HCT116 (cell line): ENCODE measurements around the gene COL12A1. TPM values are rescaled to one million over a fixed set of nuclear protein-coding genes. Genes with fewer than 3 reads are reported as not detected.

Experiments
- ATAC-seq: fragments of 200-7000 bp; cut with Tn5 transposase; 2 replicates; pipeline ENCODE4 v1.9.1; 2020; ENCODE audit warnings: mild to moderate bottlenecking, moderate library complexity
- BruUV-seq: library from RNA; stranded (reverse); fragments of 400-500 nt; replicated peaks from 2 replicates; lab custom pipeline; 2021; lab: Mats Ljungman, UMichigan
- CTCF ChIA-PET: fragments of 300-600 bp; sonication (Branson Sonifier 250); formaldehyde crosslinking; loops from one replicate; lab custom pipeline; 2021; ENCODE audit warnings: antibody characterized with exemption; lab: Charles Lee
- POLR2A ChIA-PET: fragments of 300-600, 350-600 bp; sonication (Branson Sonifier 250); formaldehyde crosslinking; loops from one replicate; lab custom pipeline; 2021; ENCODE audit warnings: antibody characterized with exemption; lab: Charles Lee
- RAD21 ChIA-PET, 2 experiments: fragments of 300-600 bp; sonication (Branson Sonifier 250); formaldehyde crosslinking; loops; one replicate each; lab custom pipeline; 2023; ENCODE audit warnings: low total read pairs in 2 of 2; ENCODE audit not compliant: uncharacterized antibody in 2 of 2, unreplicated experiment in 2 of 2, low non-redundant PET in 1 of 2; lab: Charles Lee
- DNase-seq: peaks from one replicate; pipeline ENCODE4 v3.0.0-alpha.2; 2010; ENCODE audit warnings: low read depth, low spot score
- H2AFZ ChIP-seq: fragments of 200-600 bp; shearing (Covaris generic), sonication (generic); 2 replicates; pipeline ENCODE4 v1.6.1; 2017; ENCODE audit warnings: low read depth, mixed run types, mixed read lengths, antibody characterized with exemption, low read length; ENCODE audit not compliant: poor library complexity, severe bottlenecking
- H3K27ac ChIP-seq: 2 replicates; pipeline ENCODE4 v1.5.1; 2012; ENCODE audit warnings: low read depth, low read length
- H3K27me3 ChIP-seq: fragments of 200-600 bp; sonication (generic); 2 replicates; pipeline ENCODE4 v1.6.1; 2016; ENCODE audit warnings: mixed run types, low read length, mixed read lengths; ENCODE audit not compliant: insufficient read depth
- H3K36me3 ChIP-seq, 2 experiments: fragments of 200-500 bp in 1 of 2; fragments of 200-600 bp in 1 of 2; sonication (Bioruptor generic) in 1 of 2; sonication (generic) in 1 of 2; 2 replicates each; pipeline versions ENCODE4 v1.5.1 to v1.6.1; 2014 to 2016; ENCODE audit warnings: low read length in 2 of 2, inconsistent platforms in 1 of 2, mixed read lengths in 1 of 2, mixed run types in 1 of 2; ENCODE audit not compliant: insufficient read depth in 2 of 2, control insufficient read depth in 1 of 2
- H3K4me1 ChIP-seq, 2 experiments: fragments of 200-600 bp in 1 of 2; sonication (generic) in 1 of 2; 2 replicates each; pipeline versions ENCODE4 v1.5.1 to v1.6.1; 2012 to 2017; ENCODE audit warnings: low read length in 2 of 2, inconsistent platforms in 1 of 2, mild to moderate bottlenecking in 1 of 2, mixed read lengths in 1 of 2, mixed run types in 1 of 2, moderate library complexity in 1 of 2; ENCODE audit not compliant: insufficient read depth in 2 of 2, control insufficient read depth in 1 of 2
- H3K4me2 ChIP-seq: fragments of 200-600 bp; sonication (generic); 2 replicates; pipeline ENCODE4 v1.6.1; 2017; ENCODE audit warnings: mixed run types, low read length, mixed read lengths
- H3K4me3 ChIP-seq, 2 experiments: fragments of 200-600 bp in 1 of 2; sonication (generic) in 1 of 2; replicated peaks in 1 of 2; 2 replicates each; pipeline ENCODE4 v1.5.1; 2011 to 2016; ENCODE audit warnings: low read length in 2 of 2, control low read depth in 1 of 2, low read depth in 1 of 2, mild to moderate bottlenecking in 1 of 2, mixed read lengths in 1 of 2, mixed run types in 1 of 2
- H3K79me2 ChIP-seq: fragments of 200-600 bp; sonication (generic); 2 replicates; pipeline ENCODE4 v1.6.1; 2017; ENCODE audit warnings: mild to moderate bottlenecking, mixed run types, low read length, moderate library complexity, mixed read lengths; ENCODE audit not compliant: insufficient read depth
- H3K9ac ChIP-seq: fragments of 200-600 bp; sonication (generic); 2 replicates; pipeline ENCODE4 v1.6.1; 2016; ENCODE audit warnings: low read length, mixed read lengths
- H3K9me2 ChIP-seq: fragments of 200-600 bp; sonication (generic), shearing (Covaris generic); 2 replicates; pipeline ENCODE4 v1.6.1; 2017; ENCODE audit warnings: mixed run types, mild to moderate bottlenecking, moderate library complexity; ENCODE audit not compliant: insufficient read depth
- H3K9me3 ChIP-seq, 2 experiments: fragments of 200-500 bp in 1 of 2; fragments of 200-600 bp in 1 of 2; sonication (Bioruptor generic) in 1 of 2; sonication (generic) in 1 of 2; 2 replicates each; pipeline ENCODE4 v1.6.1; 2014 to 2017; ENCODE audit warnings: low read length in 2 of 2, mixed read lengths in 2 of 2, inconsistent platforms in 1 of 2, low read depth in 1 of 2, mild to moderate bottlenecking in 1 of 2, mixed run types in 1 of 2, moderate library complexity in 1 of 2; ENCODE audit not compliant: control insufficient read depth in 1 of 2, insufficient read depth in 1 of 2
- H4K20me1 ChIP-seq: fragments of 200-600 bp; sonication (generic), shearing (Covaris generic); 2 replicates; pipeline ENCODE4 v1.6.1; 2017; ENCODE audit warnings: mixed run types, mild to moderate bottlenecking, moderate library complexity; ENCODE audit not compliant: insufficient read depth
- CBX3 ChIP-seq: IDR thresholded peaks from 2 replicates; pipeline ENCODE4 v1.6.1; 2012; ENCODE audit warnings: low read depth
- CEBPB ChIP-seq: IDR thresholded peaks from 2 replicates; pipeline ENCODE4 v1.6.1; 2012; ENCODE audit warnings: low read depth
- CTCF ChIP-seq, 3 experiments: fragments of 200-600 bp in 1 of 3; sonication (generic) in 1 of 3; IDR thresholded peaks in 2 of 3; conservative IDR thresholded peaks in 1 of 3; 2 replicates each; pipeline ENCODE4 v1.5.1; 2012 to 2017; ENCODE audit warnings: low read depth in 2 of 3, low read length in 2 of 3, antibody characterized with exemption in 1 of 3, borderline replicate concordance in 1 of 3, control low read depth in 1 of 3, mild to moderate bottlenecking in 1 of 3, mixed read lengths in 1 of 3, mixed run types in 1 of 3, moderate library complexity in 1 of 3; ENCODE audit not compliant: insufficient read depth in 1 of 3
- EZH2 ChIP-seq: fragments of 200-600 bp; sonication (generic); IDR thresholded peaks from 2 replicates; pipeline ENCODE4 v1.6.1; 2017; ENCODE audit warnings: antibody characterized with exemption, mixed run types
- EZH2phosphoT487 ChIP-seq: fragments of 200-600 bp; IDR thresholded peaks from 2 replicates; pipeline ENCODE4 v1.6.1; 2018; ENCODE audit warnings: antibody characterized with exemption, borderline replicate concordance
- FOSL1 ChIP-seq: IDR thresholded peaks from 2 replicates; pipeline ENCODE4 v1.6.1; 2012; ENCODE audit warnings: low read depth
- JUND ChIP-seq: IDR thresholded peaks from 2 replicates; pipeline ENCODE4 v1.6.1; 2012
- MAX ChIP-seq: IDR thresholded peaks from 2 replicates; pipeline ENCODE4 v1.6.1; 2012
- RAD21 ChIP-seq: IDR thresholded peaks from 2 replicates; pipeline ENCODE4 v1.6.1; 2012; ENCODE audit warnings: low read depth, mild to moderate bottlenecking
- SIN3A ChIP-seq: IDR thresholded peaks from 2 replicates; pipeline ENCODE4 v1.6.1; 2012; ENCODE audit warnings: low read depth
- SP1 ChIP-seq: IDR thresholded peaks from 2 replicates; pipeline ENCODE4 v1.6.1; 2012; ENCODE audit warnings: low read depth
- YY1 ChIP-seq: IDR thresholded peaks from 2 replicates; pipeline ENCODE4 v1.6.1; 2011; ENCODE audit warnings: low read length, low read depth, moderate library complexity, mild to moderate bottlenecking; ENCODE audit not compliant: insufficient replicate concordance; ENCODE audit errors: extremely low read depth
- intact Hi-C: fragments of 100-400 bp; cut with micrococcal nuclease; formaldehyde crosslinking; loops from 2 replicates; pipeline ENCODE4 v1.10.0; 2022
- total RNA-seq: library from RNA; stranded (reverse); gene quantifications from one replicate; pipeline ENCODE4 v1.2.1, GENCODE V29; 2021; ENCODE audit not compliant: unreplicated experiment

The COL12A1 gene
- total RNA-seq, 1 experiment from 2014 or later = 23.5 TPM

- TF ChIP-seq EZH2phosphoT487 = no peak
- no peak for TF ChIP-seq CTCF (IDR thresholded peaks at IDR 0.05 in 2 of 3, conservative IDR thresholded peaks at IDR 0.05 in 1 of 3; ENCODE audit: borderline replicate concordance in 1 of 3, insufficient read depth in 1 of 3, low read depth in 2 of 3, low read length in 2 of 3)
- no peak for TF ChIP-seq CBX3
- no peak for TF ChIP-seq SIN3A
- no peak for TF ChIP-seq FOSL1
- TF ChIP-seq YY1 = no peak
- TF ChIP-seq CEBPB = no peak
- no peak for TF ChIP-seq JUND
- no peak for TF ChIP-seq MAX
- no peak for TF ChIP-seq SP1
- no peak for TF ChIP-seq RAD21
- TF ChIP-seq, all 23 proteins: peak for 0
These were observed 49.5 kb downstream of the COL12A1 start (continued) for GRCh38 chr6:75156186-75156878.

GRCh38 chr6:75155631-75156030 is 50.2 kb downstream of the COL12A1 start:
- CTCF ChIA-PET = no interaction called here
- no peak for ATAC-seq
- Histone ChIP-seq H3K4me2 (no peak overlapping the region), H2AFZ (no peak overlapping the region), H3K4me1 (no peaks in the 10 kb centered on the region), H3K4me3 (no peak overlapping the region), H3K9me3 (no peaks in the 10 kb centered on the region), H3K79me2 (peaks cover 8% of the 10 kb centered on the region; the same call in 1 of the 2 replicates), H3K36me3 (peaks cover 0 to 11% of the 10 kb centered on the region in 2 experiments; a peak in 2 of 4 replicates), H3K9ac (no peak overlapping the region), H3K27ac (no peak overlapping the region), H4K20me1 (no peaks in the 10 kb centered on the region), H3K27me3 (no peaks in the 10 kb centered on the region), H3K9me2 (no peaks in the 10 kb centered on the region)
- DNase-seq = no peak
- RAD21 ChIA-PET = no interaction called here
- TF ChIP-seq SP1 (no peak), EZH2 (no peak), JUND (no peak)
- intact Hi-C loops = no loop called here
- POLR2A ChIA-PET = no interaction called here
- no TSS peak for BruUV-seq
